K562 (cell line): Measurements from ENCODE around the gene RNASEH2A. TPM values are rescaled to one million over a fixed set of nuclear protein-coding genes. Genes with fewer than 3 reads are reported as not detected.

ENCODE experiments used
- CHD4 ChIP-seq: fragments of 200-600 bp; sonication (generic); IDR thresholded peaks from 3 replicates; pipeline ENCODE4 v1.6.1; 2012; ENCODE audit warnings: low read depth, mild to moderate bottlenecking, mixed read lengths, low read length, inconsistent platforms; ENCODE audit not compliant: insufficient read depth, insufficient replicate concordance, poor library complexity, severe bottlenecking
- CREM ChIP-seq: IDR thresholded peaks from 2 replicates; pipeline ENCODE4 v1.6.1; 2014; ENCODE audit warnings: antibody characterized with exemption, low read depth
- FOSL1 ChIP-seq: fragments of 200-800 bp; sonication (Bioruptor generic); conservative IDR thresholded peaks from 2 replicates; pipeline ENCODE4 v1.6.1; 2016; ENCODE audit warnings: missing genetic modification characterization, missing compliant biosample characterization
- FOXK2 ChIP-seq, 2 experiments: fragments of 450-650 bp; IDR thresholded peaks in 1 of 2; conservative IDR thresholded peaks in 1 of 2; 2 replicates each; pipeline ENCODE4 v1.6.1; 2016; ENCODE audit warnings: low read depth in 2 of 2, mild to moderate bottlenecking in 1 of 2
- GABPB1 ChIP-seq: sonication (generic); formaldehyde crosslinking; IDR thresholded peaks from 2 replicates; pipeline ENCODE4 v1.8.0; 2022; ENCODE audit warnings: mild to moderate bottlenecking, missing genetic modification reagents
- HDAC1 ChIP-seq, 2 experiments: fragments of 450-650 bp; IDR thresholded peaks; 2 replicates each; pipeline ENCODE4 v1.6.1; 2016 to 2017; ENCODE audit warnings: inconsistent platforms in 1 of 2, mild to moderate bottlenecking in 1 of 2, moderate library complexity in 1 of 2
- KAT2B ChIP-seq: IDR thresholded peaks from one replicate; pipeline ENCODE4 v1.6.1; 2012; ENCODE audit warnings: low read depth, mild to moderate bottlenecking, control low read depth, inconsistent platforms, low read length, moderate library complexity
- MTA1 ChIP-seq: fragments of 450-650 bp; IDR thresholded peaks from 2 replicates; pipeline ENCODE4 v1.6.1; 2017; ENCODE audit warnings: borderline replicate concordance
- NEUROD1 ChIP-seq: fragments of 150-350 bp; IDR thresholded peaks from 2 replicates; pipeline ENCODE4 v1.6.1; 2014; ENCODE audit warnings: borderline replicate concordance, low read length, low read depth; ENCODE audit not compliant: partially characterized antibody
- NFYB ChIP-seq: IDR thresholded peaks from 2 replicates; pipeline ENCODE4 v1.6.1; 2011; ENCODE audit warnings: mild to moderate bottlenecking, moderate library complexity; ENCODE audit not compliant: insufficient read length; ENCODE audit errors: extremely low read depth
- NR2C1 ChIP-seq, 2 experiments: fragments of 450-650 bp; IDR thresholded peaks; 2 replicates each; pipeline ENCODE4 v1.6.1; 2017; ENCODE audit warnings: mild to moderate bottlenecking in 2 of 2, antibody characterized with exemption in 1 of 2, inconsistent platforms in 1 of 2, missing compliant biosample characterization in 1 of 2, missing genetic modification characterization in 1 of 2
- PHB ChIP-seq: fragments of 250-450 bp; sonication (Bioruptor Pico); IDR thresholded peaks from 2 replicates; pipeline ENCODE4 v1.5.0; 2021
- POLR3G ChIP-seq: IDR thresholded peaks from 2 replicates; pipeline ENCODE4 v1.6.1; 2011; ENCODE audit not compliant: insufficient read length, insufficient replicate concordance; ENCODE audit errors: extremely low read depth
- POU5F1 ChIP-seq: fragments of 150-350 bp; IDR thresholded peaks from 2 replicates; pipeline ENCODE4 v1.6.1; 2014; ENCODE audit warnings: borderline replicate concordance, low read length, low read depth, mild to moderate bottlenecking; ENCODE audit not compliant: partially characterized antibody
- SMAD4 ChIP-seq: fragments of 250-450 bp; sonication (Bioruptor Pico); conservative IDR thresholded peaks from 2 replicates; pipeline ENCODE4 v1.8.0; 2021; ENCODE audit warnings: inconsistent platforms, mild to moderate bottlenecking, moderate library complexity
- TARDBP ChIP-seq: fragments of 450-650 bp; IDR thresholded peaks from 2 replicates; pipeline ENCODE4 v1.6.1; 2016
- ZFPM2 ChIP-seq: fragments of 250-450 bp; sonication (Bioruptor Pico); IDR thresholded peaks from 2 replicates; pipeline ENCODE4 v1.5.1; 2022; ENCODE audit warnings: mild to moderate bottlenecking
- ZNF124 ChIP-seq: sonication (generic); formaldehyde crosslinking; IDR thresholded peaks from 2 replicates; pipeline ENCODE4 v1.8.1; 2022; ENCODE audit warnings: missing genetic modification reagents
- ZNF224 ChIP-seq: sonication (generic); formaldehyde crosslinking; IDR thresholded peaks from 2 replicates; pipeline ENCODE4 v1.8.0; 2022; ENCODE audit warnings: mild to moderate bottlenecking, missing genetic modification reagents
- ZNF699 ChIP-seq: fragments of 250-450 bp; sonication (Bioruptor Pico); IDR thresholded peaks from 2 replicates; pipeline ENCODE4 v1.8.0; 2021; ENCODE audit warnings: mild to moderate bottlenecking, moderate library complexity; ENCODE audit not compliant: insufficient replicate concordance
- polyA plus RNA-seq, 8 experiments: library from polyadenylated mRNA; depleted of rRNA in 4 of 8; stranded (reverse) in 5 of 8; unstranded in 3 of 8; fragments of >200 nt; fragmentation: Nextera tagmentation in 2 of 8; fragmentation: Illumina TruSeq in 1 of 8; extraction: Ambion mirVana in 2 of 8; extraction: Trizol in 1 of 8; gene quantifications; 2 replicates each; pipeline versions ENCODE4 v1.2.1 to v1.2.3, GENCODE V29; 2011 to 2014; ENCODE audit warnings: inconsistent platforms in 1 of 8, missing spikeins in 1 of 8
- total RNA-seq, 7 experiments: library from RNA; depleted of rRNA in 6 of 7; stranded (reverse); fragments of >200 nt in 6 of 7; fragmentation: Illumina TruSeq in 2 of 7; extraction: Trizol in 2 of 7; gene quantifications; 2 replicates each; pipeline versions ENCODE4 v1.2.1 to v1.2.3, GENCODE V29; 2011 to 2021; ENCODE audit warnings: low replicate concordance in 1 of 7
- TF ChIP-seq, protein P1 (sequence below): sonication (generic); formaldehyde crosslinking; IDR thresholded peaks from 2 replicates; pipeline ENCODE4 v1.8.0; 2022; ENCODE audit warnings: mild to moderate bottlenecking, missing genetic modification reagents, borderline replicate concordance
- TF ChIP-seq, protein P2 (sequence below): sonication (generic); formaldehyde crosslinking; IDR thresholded peaks from 2 replicates; pipeline ENCODE4 v1.8.0; 2023; ENCODE audit warnings: mild to moderate bottlenecking, missing genetic modification reagents
- TF ChIP-seq, protein P3 (sequence below), 3 experiments: fragments of 200-800 bp in 1 of 3; sonication (Bioruptor generic) in 1 of 3; sonication (generic) in 1 of 3; formaldehyde crosslinking in 1 of 3; IDR thresholded peaks; 2 replicates each; pipeline versions ENCODE4 v1.6.1 to v1.8.0; 2016 to 2022; ENCODE audit warnings: mild to moderate bottlenecking in 2 of 3, missing compliant biosample characterization in 2 of 3, missing genetic modification characterization in 2 of 3, missing genetic modification reagents in 1 of 3

The RNASEH2A gene
- total and polyA plus RNA-seq, 9 of the 15 experiments (the other 6 are each of a cell fraction or from before 2014, with no cell fraction given) = 22.3 to 78.0 (median 61.7) TPM

DNA sequence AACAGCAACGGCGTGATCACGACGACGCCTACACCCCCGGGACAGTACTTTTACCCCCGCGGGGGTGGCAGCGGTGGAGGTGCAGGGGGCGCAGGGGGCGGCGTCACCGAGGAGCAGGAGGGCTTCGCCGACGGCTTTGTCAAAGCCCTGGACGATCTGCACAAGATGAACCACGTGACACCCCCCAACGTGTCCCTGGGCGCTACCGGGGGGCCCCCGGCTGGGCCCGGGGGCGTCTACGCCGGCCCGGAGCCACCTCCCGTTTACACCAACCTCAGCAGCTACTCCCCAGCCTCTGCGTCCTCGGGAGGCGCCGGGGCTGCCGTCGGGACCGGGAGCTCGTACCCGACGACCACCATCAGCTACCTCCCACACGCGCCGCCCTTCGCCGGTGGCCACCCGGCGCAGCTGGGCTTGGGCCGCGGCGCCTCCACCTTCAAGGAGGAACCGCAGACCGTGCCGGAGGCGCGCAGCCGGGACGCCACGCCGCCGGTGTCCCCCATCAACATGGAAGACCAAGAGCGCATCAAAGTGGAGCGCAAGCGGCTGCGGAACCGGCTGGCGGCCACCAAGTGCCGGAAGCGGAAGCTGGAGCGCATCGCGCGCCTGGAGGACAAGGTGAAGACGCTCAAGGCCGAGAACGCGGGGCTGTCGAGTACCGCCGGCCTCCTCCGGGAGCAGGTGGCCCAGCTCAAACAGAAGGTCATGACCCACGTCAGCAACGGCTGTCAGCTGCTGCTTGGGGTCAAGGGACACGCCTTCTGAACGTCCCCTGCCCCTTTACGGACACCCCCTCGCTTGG lies 14.1 kb upstream of the RNASEH2A start (continued):
- TF ChIP-seq, protein P1, sequence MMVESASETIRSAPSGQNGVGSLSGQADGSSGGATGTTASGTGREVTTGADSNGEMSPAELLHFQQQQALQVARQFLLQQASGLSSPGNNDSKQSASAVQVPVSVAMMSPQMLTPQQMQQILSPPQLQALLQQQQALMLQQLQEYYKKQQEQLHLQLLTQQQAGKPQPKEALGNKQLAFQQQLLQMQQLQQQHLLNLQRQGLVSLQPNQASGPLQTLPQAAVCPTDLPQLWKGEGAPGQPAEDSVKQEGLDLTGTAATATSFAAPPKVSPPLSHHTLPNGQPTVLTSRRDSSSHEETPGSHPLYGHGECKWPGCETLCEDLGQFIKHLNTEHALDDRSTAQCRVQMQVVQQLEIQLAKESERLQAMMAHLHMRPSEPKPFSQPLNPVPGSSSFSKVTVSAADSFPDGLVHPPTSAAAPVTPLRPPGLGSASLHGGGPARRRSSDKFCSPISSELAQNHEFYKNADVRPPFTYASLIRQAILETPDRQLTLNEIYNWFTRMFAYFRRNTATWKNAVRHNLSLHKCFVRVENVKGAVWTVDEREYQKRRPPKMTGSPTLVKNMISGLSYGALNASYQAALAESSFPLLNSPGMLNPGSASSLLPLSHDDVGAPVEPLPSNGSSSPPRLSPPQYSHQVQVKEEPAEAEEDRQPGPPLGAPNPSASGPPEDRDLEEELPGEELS (CRISPR knock-in tag) = no peak; the same call in 1 of the 2 replicates
- TF ChIP-seq POLR3G (no peak), PHB (CRISPR knock-in tag) (no peak), CHD4 (no peak), MTA1 (no peak), POU5F1 (no peak), SMAD4 (CRISPR knock-in tag) (no peak), ZNF224 (CRISPR knock-in tag) (no peak), CREM (peak; percentile 77; the same call in 1 of the 2 replicates), ZFPM2 (CRISPR knock-in tag) (no peak), NEUROD1 (no peak), ZNF124 (CRISPR knock-in tag) (no peak), ZNF699 (CRISPR knock-in tag) (no peak), NFYB (no peak), GABPB1 (CRISPR knock-in tag) (peak; percentile 88), NR2C1 (IDR thresholded peaks at IDR 0.05) (peak; percentile 92), NR2C1 (tag; IDR thresholded peaks at IDR 0.05) (peak; percentile 94), FOXK2 (conservative IDR thresholded peaks at IDR 0.05 in 1 of 2, IDR thresholded peaks at IDR 0.05 in 1 of 2; ENCODE audit: low read depth in 2 of 2) (peak in 1 of 2 experiments; percentile 35; a peak in 1 of 4 replicates), KAT2B (no peak), FOSL1 (tag) (no peak), TARDBP (no peak), HDAC1 (IDR thresholded peaks at IDR 0.05) (peak in 1 of 2 experiments; percentile 78; a peak in 1 of 4 replicates)
- TF ChIP-seq, protein P2, sequence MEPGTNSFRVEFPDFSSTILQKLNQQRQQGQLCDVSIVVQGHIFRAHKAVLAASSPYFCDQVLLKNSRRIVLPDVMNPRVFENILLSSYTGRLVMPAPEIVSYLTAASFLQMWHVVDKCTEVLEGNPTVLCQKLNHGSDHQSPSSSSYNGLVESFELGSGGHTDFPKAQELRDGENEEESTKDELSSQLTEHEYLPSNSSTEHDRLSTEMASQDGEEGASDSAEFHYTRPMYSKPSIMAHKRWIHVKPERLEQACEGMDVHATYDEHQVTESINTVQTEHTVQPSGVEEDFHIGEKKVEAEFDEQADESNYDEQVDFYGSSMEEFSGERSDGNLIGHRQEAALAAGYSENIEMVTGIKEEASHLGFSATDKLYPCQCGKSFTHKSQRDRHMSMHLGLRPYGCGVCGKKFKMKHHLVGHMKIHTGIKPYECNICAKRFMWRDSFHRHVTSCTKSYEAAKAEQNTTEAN (CRISPR knock-in tag) = no peak
- TF ChIP-seq, protein P3, sequence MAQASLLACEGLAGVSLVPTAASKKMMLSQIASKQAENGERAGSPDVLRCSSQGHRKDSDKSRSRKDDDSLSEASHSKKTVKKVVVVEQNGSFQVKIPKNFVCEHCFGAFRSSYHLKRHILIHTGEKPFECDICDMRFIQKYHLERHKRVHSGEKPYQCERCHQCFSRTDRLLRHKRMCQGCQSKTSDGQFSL (CRISPR knock-in tag; IDR thresholded peaks at IDR 0.05) = no peak
- TF ChIP-seq, protein P3 (tag; IDR thresholded peaks at IDR 0.05) = peak in 1 of 2 experiments; percentile 4; a peak in 1 of 4 replicates
